Esophagus (tissue), 2 donors: Measurements from ENCODE around the gene NEMP1. TPM values are rescaled to one million over a fixed set of nuclear protein-coding genes. Genes with fewer than 3 reads are reported as not detected.

Experiments
- H3K27ac ChIP-seq, 2 donors: one replicate each; pipeline ENCODE4 v1.5.1; 2013; ENCODE audit warnings: low read depth in 2 of 2, mild to moderate bottlenecking in 2 of 2, inconsistent platforms in 1 of 2, low read length in 1 of 2, moderate library complexity in 1 of 2
- H3K27me3 ChIP-seq, 2 donors: one replicate each; pipeline ENCODE4 v1.6.1; 2013; ENCODE audit warnings: low read length in 2 of 2, control low read depth in 1 of 2, mild to moderate bottlenecking in 1 of 2; ENCODE audit not compliant: insufficient read depth in 2 of 2, control insufficient read depth in 1 of 2
- H3K36me3 ChIP-seq, 2 donors: one replicate each; pipeline ENCODE4 v1.6.1; 2013; ENCODE audit warnings: low read length in 1 of 2; ENCODE audit not compliant: control insufficient read depth in 2 of 2, insufficient read depth in 2 of 2
- H3K4me1 ChIP-seq, 2 donors: one replicate each; pipeline ENCODE4 v1.6.1; 2013; ENCODE audit warnings: low read length in 1 of 2; ENCODE audit not compliant: control insufficient read depth in 2 of 2, insufficient read depth in 2 of 2
- H3K4me3 ChIP-seq, 2 donors: one replicate each; pipeline ENCODE4 v1.5.1; 2013; ENCODE audit warnings: low read length in 2 of 2, mild to moderate bottlenecking in 2 of 2, low read depth in 1 of 2, moderate library complexity in 1 of 2
- H3K9me3 ChIP-seq, 2 donors: one replicate each; pipeline ENCODE4 v1.6.1; 2013; ENCODE audit warnings: mild to moderate bottlenecking in 2 of 2, low read depth in 1 of 2, low read length in 1 of 2, moderate library complexity in 1 of 2; ENCODE audit not compliant: control insufficient read depth in 2 of 2, insufficient read depth in 1 of 2
- WGBS, 2 donors: extraction: QIAGEN DNeasy Blood & Tissue Kit; methylation state at CpG; one replicate each; pipeline ENCODE4 v1.1.7; 2013; 5-methylcytosine and 5-hydroxymethylcytosine counted together
- polyA plus RNA-seq, 2 donors: library from polyadenylated mRNA; stranded (reverse); fragments of 200-250 nt; gene quantifications; one replicate each; pipeline ENCODE4 v1.2.3, GENCODE V29; 2013
- donor health status: healthy with polysubstance abuse.
- donor health status: Bipolar disorder and iron deficiency.

NEMP1 gene
- polyA plus RNA-seq, 2 donors, result 3.0 TPM

DNA sequence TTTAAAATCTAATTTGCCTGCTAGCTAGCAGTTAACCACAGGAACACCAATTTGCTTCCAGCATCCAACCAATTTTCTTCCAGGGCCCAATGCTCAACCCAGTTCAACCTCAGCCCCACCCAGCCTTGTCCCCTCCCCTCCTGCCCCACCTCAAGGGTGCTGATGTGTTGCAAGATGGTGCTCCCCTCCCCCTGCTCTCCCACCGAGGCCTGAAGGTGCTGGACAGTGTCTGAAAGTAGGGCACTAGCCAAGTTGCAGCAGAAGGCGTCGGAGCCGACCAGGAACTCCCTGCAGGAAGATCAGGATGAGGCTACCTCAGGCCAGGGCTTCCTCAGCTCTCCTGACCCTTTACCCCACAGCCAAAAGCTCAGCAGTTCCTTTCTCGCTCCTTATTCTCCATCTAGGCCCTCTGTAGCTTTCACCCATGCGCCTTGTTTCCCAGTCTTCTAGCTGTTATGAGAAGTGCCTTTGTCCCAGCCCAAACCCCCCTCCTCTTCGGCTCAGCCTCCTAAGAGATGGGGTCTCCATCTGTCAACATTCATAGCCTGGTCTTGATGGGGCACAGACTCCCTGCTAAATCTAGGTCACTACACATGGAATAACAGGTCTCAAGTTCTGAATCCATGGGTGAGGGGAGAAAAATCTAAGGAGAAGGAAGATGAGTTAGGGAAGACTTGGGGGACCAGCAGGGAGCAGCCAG is 29.0 kb upstream of the NEMP1 start:
- H3K4me1 ChIP-seq, result peaks cover 4 to 7% of the 10 kb centered on the region in 2 donors
- no peak overlapping the region for H3K4me3 ChIP-seq
- no peaks in the 10 kb centered on the region for H3K9me3 ChIP-seq
- WGBS, 2 donors, result 59 to 82% methylated on average over 6 to 7 of the region's 7 CpGs
- peaks cover 26% of the 10 kb centered on the region in 2 donors for H3K36me3 ChIP-seq
- H3K27me3 ChIP-seq, result no peaks in the 10 kb centered on the region
- no peak overlapping the region for H3K27ac ChIP-seq

DNA sequence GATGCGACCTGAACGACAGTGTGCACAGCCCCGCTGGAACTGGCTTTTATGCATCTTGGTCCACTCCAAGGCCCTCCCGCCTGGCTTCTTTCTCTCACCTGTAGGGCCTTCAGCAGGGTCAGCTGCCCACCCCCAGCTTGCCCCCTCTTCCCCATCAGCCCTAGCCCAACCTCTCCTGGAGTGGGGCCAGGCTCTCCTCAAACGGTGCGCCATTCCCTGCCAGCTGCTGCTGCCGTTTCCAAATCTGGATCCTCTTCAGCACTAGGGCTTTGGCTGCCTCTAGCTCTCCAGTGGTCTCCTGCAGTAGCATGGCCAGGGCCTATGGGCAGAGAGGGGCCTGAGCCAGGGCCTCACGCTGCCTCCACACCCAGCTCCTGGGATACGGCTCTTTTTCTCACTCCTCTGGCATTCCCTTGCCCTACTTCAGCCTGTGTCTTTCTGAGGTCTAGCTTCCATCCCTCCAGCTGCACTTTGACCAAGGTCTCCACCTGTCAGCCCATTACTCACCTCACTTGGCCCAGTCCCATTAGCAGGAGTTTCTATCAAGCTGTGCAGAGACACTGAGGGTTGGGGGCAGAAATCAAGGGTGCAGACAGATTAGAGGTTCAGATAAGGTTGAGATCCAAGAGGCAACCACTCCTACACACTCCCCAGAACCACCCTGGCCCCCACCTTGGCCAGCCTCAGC is 27.6 kb upstream of the NEMP1 start:
- Histone ChIP-seq H3K4me3 (no peak overlapping the region), H3K36me3 (peaks cover 26 to 32% of the 10 kb centered on the region in 2 donors), H3K9me3 (no peaks in the 10 kb centered on the region), H3K4me1 (peaks cover 4 to 7% of the 10 kb centered on the region in 2 donors), H3K27ac (no peak overlapping the region), H3K27me3 (no peaks in the 10 kb centered on the region)
- 71% methylated on average over 9 of the region's 9 CpGs for WGBS, 2 donors

DNA sequence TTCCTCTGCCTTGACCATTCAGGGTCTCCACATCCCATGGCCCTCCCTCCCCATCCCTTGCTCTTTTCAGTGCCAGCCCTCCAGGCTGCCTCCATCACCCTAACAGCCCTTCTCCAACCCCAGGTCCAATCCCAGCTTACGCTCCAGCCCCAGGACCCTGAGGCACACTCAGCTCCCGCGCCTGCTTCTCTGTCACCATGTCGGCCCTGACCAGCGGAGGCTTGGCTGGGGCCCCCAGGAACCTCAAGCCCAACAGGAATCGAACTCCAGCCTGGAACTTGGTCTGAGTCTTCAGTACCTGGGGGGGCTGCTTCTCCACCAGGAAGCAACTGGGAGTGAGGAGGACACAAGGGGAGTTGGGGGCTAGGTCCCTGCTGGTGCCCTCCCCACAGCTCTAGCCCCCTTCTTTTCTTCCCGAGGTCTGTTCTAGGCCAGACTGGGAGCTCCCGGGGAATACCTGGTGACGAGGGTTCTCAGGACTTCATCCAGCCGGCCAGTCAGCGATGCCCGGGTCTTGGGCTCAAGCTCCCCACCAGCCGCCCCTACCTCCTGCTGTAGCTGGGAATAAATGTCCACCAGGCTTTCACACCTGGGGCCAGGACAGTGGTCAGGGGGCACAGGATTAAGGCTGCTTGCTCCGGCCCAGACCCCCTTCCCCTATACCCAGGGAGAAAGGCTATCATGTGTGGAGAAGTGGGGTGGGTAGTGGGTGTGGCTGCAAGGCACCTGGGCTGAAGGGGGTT is 26.6 kb upstream of the NEMP1 start:
- Histone ChIP-seq H3K4me1 (peaks cover 4 to 7% of the 10 kb centered on the region in 2 donors), H3K4me3 (no peak overlapping the region), H3K27ac (no peak overlapping the region), H3K9me3 (no peaks in the 10 kb centered on the region), H3K36me3 (peaks cover 26 to 32% of the 10 kb centered on the region in 2 donors), H3K27me3 (no peaks in the 10 kb centered on the region)
- WGBS, 2 donors, result 91 to 92% methylated on average over 14 of the region's 14 CpGs

DNA sequence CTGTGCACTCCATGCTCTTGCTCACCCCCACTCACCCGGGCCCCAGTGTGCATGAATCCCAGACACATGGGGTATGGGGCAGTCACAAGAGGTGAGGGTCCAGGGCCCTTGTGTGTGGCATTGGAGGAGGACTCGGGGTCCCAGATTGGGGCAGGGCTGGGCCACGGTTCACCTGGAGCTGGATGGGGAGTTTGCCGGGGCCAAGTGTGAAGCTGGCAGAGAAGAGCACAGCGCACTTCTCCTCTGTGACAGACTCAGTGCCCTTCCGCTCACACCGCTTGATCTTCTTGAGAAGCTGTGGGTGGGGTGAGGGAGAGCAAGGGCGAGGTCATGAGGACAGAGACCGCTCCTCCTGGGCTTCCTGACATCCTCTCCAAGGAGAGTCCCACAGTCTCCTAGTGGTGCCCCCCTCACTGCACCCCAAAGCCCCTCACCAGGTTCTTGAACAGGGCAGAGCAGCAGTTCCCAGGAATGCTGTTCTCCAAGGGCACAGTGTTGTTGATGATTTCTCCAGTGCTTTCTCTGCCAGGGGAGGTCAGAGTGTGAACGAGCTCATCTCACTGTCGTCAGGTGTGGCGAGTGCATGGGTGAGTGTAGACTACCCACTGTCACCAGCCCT is 25.8 kb upstream of the NEMP1 start:
- H3K27me3 ChIP-seq, result no peaks in the 10 kb centered on the region
- WGBS, 2 donors, result 93 to 97% methylated on average over 12 of the region's 12 CpGs
- peaks cover 32 to 37% of the 10 kb centered on the region in 2 donors for H3K36me3 ChIP-seq
- H3K9me3 ChIP-seq, result no peaks in the 10 kb centered on the region
- H3K27ac ChIP-seq, result peak overlapping the region in 1 of 2 donors; percentile 9
- H3K4me3 ChIP-seq, result no peak overlapping the region
- H3K4me1 ChIP-seq, result peaks cover 7 to 9% of the 10 kb centered on the region in 2 donors

DNA sequence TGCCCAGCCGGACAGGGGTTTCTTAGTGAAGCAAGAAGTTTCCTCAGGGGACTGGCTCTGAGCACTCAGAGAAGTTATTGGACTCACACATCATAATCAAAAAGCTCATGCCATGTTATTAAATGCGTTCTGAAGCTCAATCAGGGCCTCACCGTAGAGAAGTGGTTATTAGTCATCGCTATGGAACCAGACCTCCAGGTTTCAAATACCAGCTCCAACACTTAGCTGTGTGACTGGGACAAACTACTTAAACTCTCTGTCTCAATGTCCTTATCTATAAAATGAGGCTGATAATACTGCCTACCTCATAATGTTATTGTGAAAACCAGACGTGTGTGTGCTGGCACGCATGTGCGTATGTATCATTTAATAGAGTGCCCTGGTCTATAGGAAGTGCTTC is 25.3 kb upstream of the NEMP1 start:
- Histone ChIP-seq H3K9me3 (no peaks in the 10 kb centered on the region), H3K27ac (no peak overlapping the region), H3K4me1 (peaks cover 7 to 12% of the 10 kb centered on the region in 2 donors), H3K4me3 (no peak overlapping the region), H3K27me3 (no peaks in the 10 kb centered on the region), H3K36me3 (peaks cover 32 to 43% of the 10 kb centered on the region in 2 donors)
- WGBS, 2 donors, result 86 to 88% methylated on average over 7 of the region's 7 CpGs

DNA sequence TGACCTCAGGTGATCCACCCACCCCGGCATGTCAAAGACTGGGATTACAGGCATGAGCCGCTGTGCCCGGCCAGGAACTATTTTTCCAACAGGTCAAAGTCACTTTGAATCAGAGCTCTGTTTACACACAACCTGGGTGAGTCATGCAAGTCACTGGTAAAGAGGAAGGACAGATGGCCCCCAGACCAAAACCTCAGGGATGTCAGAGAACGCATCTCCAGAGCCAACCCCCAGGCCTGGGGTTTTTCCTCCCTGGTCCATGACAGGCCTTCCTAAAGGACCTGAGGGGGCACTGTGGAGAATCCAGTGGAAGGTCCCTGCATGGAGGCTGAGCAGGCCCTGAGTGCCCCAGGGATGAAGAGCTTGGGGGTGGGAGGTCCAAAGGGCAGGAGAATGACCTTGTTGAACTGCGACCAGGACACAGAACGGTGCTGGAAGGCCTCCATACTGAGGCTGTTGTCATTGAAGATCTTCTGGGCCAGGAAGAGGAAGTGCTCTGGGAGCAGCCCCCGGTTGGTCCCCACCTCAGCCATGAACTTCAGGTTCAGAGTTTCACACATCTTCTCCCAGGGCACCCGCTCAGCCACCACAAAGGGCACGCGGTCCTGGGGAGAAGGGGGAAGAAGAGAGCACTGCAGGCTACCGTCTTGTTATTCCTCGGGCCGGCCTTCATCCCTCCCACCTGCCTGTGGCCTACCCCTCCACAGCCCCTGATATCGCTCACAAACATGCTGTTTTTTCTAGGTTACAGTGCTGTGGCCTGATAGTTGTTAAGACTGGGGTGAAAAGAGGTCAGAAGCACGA is 23.5 kb upstream of the NEMP1 start:
- Histone ChIP-seq H3K36me3 (peaks cover 28 to 51% of the 10 kb centered on the region in 2 donors), H3K27ac (peak overlapping the region in 1 of 2 donors; percentile 68), H3K4me3 (no peak overlapping the region), H3K4me1 (peaks cover 0 to 15% of the 10 kb centered on the region in 2 donors), H3K27me3 (no peaks in the 10 kb centered on the region), H3K9me3 (no peaks in the 10 kb centered on the region)
- 62 to 78% methylated on average over 12 to 15 of the region's 15 CpGs for WGBS, 2 donors

DNA sequence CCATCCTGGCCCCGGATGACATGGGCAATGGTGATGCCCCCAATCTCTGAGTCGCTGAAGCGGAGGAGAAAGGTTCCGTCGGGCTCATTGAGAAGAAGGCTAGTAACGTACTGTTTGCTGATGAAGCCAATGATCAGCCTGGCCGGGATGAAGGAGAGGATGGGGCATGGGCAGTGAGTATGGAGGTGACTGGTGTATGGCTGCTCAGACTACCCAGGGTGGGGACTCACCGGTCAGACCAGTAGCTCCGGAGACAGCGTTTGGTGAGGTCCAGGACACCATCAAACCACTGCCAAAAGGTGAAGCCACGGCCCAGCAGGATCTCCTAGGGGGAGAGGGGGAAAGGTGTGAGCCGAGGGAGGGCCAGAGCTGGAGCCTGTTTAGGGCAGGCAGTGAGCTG is 21.2 kb upstream of the NEMP1 start:
- Histone ChIP-seq H3K36me3 (peaks cover 11 to 36% of the 10 kb centered on the region in 2 donors), H3K4me1 (peaks cover under 1 to 27% of the 10 kb centered on the region in 2 donors), H3K27me3 (no peaks in the 10 kb centered on the region), H3K9me3 (no peaks in the 10 kb centered on the region), H3K27ac (peak overlapping the region; percentile 29 to 87), H3K4me3 (no peak overlapping the region)
- WGBS, 2 donors, result 76 to 79% methylated on average over 12 of the region's 12 CpGs

DNA sequence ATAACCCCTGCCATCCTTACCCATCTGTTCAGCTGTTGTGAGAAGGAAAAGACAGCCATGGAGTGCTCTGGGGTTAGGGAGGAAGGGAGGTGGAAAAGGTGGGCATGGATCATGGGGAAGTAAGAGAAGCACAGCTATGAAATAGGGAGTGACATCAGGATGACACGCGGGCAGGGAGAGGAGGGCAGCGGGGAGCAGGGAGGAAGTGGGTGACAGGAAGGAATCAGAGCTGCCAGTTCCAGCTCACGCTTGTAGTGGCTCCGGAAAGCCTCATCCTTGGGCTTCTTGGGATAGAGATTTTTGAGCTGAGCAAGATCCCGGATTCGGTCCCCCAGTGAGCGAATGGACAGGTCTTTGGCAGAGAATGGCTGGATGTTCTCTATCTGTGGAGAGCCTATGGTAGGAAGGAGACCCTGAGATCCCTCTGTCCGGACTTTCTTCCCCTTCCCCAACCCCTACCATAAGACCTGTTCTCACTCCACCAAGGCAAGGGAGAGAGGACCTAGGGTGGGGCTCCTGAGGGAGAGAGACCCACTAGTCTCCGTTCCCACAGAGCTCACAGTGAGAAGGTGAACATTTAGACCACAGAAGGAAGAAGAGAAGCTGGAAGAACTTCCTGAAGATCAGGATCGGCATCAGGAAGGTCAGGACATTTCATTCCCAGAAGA is 20.6 kb upstream of the NEMP1 start:
- Histone ChIP-seq H3K4me3 (no peak overlapping the region), H3K27me3 (no peaks in the 10 kb centered on the region), H3K36me3 (peaks cover 7 to 33% of the 10 kb centered on the region in 2 donors), H3K4me1 (peaks cover 5 to 33% of the 10 kb centered on the region in 2 donors), H3K9me3 (no peaks in the 10 kb centered on the region), H3K27ac (peak overlapping the region; percentile 38 to 87)
- WGBS, 2 donors, result 68 to 72% methylated on average over 11 of the region's 11 CpGs
